Stimulated activated CD4-positive, alpha-beta T cell treated with anti-CD3 and anti-CD28 coated beads, Interleukin-2, amount 100 ng/mL, for 4 hours (primary cell): Measurements from ENCODE around the gene NTPCR.

Experiments used
- DNase-seq: peaks from one replicate; pipeline ENCODE4 v3.0.0-alpha.2; 2020; ENCODE audit warnings: low read depth

NTPCR gene

DNA sequence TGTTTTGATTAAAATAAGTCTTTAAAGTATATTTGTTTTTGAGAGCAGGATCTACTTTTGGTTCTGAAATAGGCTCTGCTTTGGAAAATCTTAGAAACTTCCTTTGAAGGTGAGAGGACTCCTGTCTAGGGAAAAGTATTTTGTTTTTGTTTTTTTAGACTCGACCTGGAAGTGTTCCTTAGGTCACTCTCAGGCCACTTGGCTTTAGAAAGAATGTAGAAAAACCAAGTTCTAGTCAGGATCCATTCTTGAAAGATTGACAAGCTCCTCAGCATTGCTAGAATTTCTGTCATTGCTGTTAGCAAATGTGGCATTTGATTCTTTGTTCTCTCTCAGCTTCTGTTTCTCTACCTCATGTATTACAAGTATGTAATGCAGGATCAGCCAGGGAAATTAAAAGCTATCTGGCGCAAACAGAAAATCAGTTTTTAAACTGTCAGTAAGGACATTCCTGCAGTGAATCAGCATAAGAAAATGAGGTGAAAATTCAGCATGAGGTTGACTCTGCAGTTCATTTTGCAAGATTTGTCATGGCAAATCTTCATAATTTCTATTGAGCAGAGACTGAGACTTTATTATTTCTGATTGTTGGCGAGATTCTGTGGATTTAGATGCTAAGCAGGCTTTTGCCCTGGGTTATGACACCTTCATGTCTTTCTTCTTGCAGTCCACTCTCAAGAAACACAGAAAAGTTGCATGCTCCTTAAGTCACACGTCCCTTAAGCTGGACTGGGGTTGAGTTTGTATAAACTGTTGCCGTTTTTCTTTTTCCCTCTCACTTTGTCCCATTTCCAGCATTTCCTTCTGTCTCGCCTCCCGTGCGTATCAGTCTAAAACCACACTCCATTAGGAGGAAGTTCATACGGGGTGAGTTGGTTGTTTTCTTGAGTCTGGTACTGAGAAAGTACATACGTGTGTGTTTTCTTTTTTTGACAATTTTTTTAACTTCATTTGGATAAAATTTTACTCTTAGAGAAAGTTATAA, 12.6 kb downstream of the NTPCR start:
- no peak for DNase-seq

DNA sequence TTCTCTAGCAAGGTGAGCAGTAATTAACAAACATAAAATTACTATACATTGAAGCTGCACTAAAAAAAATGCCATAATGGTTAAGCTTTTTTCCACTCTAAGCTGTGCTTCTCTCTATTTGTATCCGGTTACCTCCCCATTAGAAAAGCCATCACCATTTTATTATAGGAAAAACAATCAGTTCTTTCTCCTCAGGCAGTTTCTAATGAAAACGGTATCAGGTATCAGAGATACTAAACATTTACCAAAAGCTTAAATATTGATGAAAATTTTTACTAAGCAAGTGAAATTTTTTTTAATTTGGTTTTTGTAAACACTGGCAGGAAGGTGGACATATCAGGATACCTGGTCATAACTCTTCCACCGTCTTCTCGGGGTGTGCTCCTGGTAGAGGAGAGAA, 14.2 kb downstream of the NTPCR start:
- DNase-seq, result no peak

DNA sequence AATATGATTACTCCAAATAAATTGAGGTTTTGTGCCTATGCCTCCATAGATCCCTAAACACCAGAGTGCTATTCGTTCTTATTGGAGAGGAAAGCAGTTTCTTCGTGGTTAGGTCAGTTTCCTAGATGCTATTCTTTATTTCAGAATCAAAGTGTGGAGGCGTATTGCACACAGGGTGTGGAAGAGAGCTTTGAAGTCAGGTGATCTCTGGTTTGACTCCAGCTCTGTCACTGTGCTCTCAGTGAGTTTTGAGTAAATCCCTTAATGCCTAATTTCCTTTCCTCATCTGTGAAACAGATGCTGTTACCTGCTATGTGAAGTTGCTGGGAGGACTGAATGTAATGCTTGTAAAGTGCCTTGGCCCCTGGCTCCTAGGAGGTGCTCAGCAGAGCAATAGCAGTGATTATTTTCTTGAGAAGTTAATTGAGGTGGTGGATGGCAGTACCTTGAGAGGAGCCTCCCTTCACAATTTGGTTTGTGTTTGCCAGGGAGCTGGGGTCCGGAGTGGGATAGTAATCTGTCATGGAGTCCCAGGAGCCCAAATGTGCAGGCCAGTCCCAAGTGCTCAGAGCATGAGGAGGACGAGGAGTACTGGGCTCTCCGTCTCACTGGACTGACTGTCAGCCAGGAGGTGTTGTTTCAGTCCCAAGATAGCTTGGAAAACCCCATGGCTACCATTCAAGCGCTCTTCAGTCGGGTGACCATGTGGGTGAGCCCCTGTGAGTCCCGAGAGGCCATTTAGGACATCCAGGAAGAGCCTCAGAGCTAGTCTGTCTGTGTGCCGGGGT, 14.9 kb downstream of the NTPCR start:
- DNase-seq, result no peak

DNA sequence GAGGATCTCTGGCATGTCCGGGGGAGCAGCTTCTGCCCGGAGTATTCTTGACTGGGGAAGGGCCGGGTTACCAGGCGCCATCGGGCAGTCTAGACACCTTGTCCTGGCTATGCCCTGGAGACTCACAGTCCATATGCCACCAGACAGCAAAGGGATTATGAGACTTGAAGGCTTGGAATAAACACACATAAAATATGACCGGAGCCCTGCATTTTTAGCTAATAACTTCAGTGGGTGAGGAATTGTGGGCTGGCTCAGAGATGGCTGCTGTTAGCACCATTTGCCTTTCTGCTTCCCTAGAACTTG, 15.5 kb downstream of the NTPCR start:
- no peak for DNase-seq

DNA sequence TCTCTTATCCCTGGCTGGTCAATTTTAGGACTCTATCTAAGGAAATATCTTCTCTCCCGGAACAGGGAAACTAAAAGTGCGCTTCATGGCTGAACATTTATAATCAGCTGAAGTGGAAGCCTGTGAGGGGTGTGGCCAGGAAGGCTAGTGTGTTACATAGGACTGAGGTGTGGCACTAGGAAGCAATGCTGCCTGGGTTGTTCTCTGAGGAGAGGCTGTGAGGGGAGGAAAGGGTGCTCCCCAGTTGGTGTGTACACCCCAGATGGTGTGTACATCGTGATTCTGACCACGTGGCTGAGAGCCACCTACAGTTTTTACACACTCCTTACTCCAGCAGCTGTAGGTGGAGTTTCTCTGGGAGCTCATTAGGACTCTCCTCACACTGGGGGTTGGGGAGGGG, 16.3 kb downstream of the NTPCR start:
- no peak for DNase-seq

DNA sequence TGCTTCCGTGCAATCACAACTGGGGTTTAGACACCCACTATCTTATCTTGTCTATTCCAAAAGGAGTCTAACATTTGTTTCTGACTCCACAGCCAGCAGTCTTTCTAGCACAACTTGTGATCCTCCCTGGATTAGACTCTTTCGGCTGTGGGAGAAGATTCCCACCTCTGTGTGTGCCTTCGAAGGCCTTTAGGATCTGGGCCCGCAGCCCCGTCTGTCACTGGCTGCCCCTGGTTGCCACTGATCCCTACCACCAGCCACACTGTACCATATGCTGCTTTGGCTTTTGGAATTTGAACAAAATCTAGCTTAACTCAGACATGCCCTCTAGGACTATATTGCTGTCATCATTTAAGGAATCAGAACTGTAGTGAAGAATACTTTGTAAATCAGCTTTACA, 18.0 kb downstream of the NTPCR start:
- no peak for DNase-seq

DNA sequence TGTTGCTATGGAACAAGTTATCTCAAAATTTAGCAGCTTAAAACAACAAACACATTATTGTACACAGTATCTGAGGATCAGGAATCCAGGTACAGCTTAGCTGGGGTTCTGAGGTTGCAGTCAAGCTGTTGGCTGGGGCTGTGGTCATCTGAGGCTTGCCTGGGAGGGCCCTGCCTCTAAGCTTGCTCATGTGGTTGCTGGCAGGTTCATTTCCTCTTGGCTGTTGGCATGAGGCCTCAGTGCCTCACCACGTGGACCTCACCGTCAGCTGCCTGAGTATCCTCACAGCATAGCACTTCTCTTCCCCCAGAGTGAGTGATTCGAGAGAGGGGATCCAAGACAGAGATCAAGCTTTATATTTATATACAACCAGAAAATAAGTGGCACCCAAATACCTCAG, 18.6 kb downstream of the NTPCR start:
- no peak for DNase-seq

DNA sequence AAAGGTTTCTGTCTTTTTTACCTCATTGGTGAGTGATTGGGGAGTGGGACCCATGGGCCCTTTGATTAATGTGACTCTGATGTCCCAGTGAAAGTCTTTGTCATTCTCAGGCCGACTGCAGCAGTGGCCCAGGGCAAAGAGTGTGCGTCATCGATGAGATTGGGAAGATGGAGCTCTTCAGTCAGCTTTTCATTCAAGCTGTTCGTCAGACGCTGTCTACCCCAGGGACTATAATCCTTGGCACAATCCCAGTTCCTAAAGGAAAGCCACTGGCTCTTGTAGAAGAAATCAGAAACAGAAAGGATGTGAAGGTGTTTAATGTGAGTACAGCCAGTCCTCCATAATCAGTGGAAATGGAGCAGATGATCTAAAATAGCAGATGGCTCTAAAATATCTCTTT, 19.4 kb downstream of the NTPCR start:
- DNase-seq, result no peak

DNA sequence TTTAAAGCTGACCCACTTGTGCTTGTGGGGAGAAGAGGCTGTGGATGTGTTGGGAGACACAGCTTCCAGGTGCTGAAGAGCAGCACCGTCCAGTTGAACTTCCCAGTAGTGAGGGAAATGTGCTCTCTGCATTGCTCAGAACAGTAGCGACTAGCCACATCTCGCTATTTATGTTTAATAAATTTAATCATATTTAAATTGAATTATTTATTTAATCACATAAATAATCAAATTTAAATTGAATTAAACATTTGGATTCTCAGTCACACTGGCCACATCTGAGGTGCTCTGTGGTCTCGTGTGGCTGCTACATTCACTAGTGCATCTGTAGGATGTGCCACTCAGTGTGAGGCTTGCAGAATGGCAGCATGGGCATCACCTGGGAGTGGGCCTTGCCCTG, 20.1 kb downstream of the NTPCR start:
- no peak for DNase-seq

DNA sequence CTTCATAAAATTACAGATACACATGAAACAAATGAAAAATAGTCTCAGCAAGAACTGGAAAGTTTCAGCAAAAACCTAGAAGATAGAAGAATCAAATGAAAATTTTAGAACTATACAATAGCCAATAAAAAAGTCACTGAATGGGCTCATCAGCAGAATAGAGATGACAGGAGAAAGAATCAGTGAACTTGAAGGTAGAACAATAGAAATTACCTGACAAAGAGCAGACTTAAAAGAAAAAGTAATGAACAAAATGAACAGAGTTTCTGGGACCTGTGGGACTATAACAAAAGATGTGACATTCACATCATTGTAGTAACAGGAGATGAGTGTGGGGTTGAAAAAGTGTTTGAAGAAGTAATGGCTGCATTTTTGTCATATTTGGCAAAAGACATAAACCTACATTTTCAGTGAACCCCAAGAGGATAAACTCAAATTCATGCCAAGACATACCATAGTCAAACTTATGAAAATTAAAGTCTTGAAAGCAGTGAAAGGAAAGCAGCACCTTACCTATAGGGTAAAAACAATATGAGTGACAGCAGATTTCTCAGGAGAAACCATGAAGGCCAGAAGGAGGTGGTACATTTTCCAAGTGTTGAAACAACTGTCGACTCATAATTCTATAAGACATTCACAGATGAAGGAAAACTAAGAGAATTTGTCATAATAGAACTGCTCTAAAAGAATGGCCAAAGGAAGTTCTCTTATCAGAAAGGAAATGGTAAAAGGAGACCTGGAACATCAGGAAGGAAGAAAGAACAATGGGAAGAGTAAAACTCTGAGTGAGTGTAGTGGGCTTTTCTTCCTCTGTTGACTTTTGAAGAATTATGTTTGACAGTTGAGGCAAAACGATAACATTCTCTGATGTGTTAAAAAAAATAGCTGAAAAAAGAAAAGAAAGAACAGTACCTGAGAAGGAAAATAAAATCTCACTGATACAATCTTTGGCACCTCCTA, 23.5 kb downstream of the NTPCR start:
- DNase-seq, result no peak

DNA sequence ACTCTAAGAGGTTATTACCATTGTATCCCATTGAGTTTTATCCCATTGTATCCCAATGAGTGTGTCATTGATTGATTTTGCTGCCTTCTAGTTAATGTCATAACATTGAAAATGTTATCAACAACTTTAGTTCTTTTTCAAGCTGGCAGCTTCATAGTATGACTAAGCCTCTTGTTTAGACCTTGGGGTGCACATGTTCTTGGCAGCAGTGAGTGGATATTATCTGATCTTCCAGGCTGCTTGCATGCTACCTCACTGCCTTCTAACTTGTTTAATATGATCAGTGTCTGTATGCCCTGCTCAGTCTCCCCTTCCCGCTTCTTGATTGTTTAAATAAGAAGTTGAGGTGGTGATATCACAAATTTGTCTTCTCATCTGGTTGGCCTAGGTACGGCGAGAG, 24.6 kb downstream of the NTPCR start:
- no peak for DNase-seq

DNA sequence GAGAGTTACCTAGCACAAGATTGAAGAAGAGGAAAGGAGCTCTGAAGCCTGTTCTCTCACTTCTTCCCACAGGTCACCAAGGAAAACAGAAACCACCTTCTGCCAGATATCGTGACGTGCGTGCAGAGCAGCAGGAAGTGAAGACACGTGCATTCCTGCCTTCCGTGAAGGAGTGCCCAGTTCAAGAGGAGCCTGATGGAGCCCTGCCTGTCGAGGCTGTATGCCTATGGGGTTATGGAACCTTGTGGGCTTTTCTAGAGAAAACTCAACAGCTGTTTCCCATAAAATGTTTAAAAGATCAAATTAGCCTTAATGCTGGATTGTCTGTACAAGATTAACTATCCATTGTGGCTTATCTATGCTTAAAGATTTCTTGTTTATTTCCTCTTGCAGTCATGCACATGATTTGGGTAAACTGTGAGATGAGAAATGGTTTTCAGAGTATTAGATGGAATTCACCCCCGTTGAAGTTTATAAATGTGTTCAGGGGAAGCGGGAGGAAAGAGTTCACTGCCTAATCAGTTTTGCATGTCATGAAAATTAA, 27.8 kb downstream of the NTPCR start:
- DNase-seq, result no peak

DNA sequence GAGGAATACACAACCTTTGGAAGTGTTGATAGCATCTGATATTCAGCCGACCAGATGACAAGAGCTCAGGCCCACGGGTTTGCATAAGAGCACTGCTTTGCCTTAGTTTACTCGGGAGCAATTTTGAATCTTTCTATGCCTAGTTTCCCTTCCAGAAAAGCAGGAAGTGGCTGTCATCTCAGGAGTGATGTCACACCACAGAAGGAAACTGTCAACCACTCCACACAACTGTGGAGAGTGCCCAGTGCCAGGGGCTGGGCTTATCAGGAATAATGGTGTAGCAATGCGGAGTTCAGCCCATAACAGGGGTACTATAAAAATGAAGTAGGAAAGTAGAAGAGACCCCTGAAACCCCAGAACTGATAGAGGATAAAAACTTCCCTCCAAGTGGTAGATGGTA, 28.4 kb downstream of the NTPCR start:
- DNase-seq, result no peak

DNA sequence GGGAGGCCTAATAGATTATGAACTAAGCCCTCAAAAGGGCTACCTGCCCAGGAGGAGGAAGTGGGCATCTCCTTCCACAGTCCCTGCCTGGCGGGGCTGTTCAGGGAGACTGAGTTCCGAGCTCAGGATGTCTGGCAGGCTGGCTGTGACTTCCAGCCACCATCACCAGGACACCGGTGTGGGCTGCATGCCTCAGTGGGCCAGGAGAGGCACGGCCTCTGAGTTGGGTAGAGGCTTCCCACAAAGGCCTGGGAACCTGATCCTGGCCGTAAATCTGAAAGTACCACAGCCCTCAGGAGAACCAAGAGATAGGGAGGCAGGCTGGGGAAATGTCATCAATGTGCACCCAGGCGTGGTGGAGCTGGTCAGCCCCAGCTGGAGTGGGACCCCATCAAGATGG, 29.1 kb downstream of the NTPCR start:
- no peak for DNase-seq

DNA sequence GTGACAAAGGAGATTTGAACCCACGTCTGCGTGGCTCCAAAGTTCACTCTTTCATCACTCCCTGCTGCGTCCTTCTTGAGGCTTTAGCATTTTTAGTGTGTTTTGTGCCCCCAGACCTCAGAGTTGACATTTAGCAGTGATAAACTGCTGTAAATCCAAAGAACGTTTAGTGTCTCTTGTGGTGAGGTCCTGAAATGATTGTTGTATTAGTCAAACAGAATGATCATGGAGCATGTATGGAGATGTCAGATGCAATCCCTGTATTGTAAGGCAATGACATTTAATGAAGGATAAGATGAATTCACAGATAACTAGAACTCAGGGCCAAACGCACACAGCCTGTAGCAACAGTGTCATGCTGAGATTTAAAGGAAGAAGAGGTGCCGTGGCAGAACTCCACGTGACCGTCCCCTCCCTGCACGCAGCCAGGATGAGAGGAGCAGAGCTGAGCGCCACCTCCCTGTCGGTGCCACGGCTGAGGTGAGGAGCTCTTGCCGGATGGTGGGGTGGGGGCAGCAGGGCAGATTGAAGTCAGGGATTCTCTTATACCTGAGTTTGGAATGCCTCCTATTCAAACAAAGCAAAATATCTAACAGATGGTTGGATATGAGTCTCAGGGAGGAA, 30.1 kb downstream of the NTPCR start:
- DNase-seq, result no peak

DNA sequence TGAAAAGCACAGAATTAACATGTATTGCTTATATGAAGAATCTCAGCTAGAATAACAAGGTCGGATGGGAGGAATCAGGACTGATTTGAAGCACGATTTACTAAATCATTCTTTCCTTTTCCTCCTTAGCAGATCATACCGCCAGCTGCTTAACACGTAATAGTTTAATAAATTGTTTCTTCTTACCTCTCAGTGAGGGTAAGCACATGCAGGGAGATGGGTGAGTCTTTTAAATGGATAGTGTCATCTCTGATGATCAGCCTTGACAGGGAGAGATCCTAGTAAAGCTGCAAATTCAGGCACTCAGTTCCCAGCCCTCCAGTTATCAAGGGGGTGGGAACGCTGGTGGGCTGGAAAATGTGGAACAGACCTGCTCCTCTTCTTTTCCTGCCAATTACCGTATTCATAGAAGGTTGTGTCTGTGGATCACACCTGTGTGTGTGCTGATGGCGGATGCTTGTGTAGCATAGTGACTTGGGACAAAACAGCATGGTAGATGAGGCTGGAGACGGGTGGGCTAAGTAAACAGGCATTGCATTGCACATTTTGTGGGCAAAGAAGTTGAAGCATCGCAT, 30.7 kb downstream of the NTPCR start:
- DNase-seq, result no peak

DNA sequence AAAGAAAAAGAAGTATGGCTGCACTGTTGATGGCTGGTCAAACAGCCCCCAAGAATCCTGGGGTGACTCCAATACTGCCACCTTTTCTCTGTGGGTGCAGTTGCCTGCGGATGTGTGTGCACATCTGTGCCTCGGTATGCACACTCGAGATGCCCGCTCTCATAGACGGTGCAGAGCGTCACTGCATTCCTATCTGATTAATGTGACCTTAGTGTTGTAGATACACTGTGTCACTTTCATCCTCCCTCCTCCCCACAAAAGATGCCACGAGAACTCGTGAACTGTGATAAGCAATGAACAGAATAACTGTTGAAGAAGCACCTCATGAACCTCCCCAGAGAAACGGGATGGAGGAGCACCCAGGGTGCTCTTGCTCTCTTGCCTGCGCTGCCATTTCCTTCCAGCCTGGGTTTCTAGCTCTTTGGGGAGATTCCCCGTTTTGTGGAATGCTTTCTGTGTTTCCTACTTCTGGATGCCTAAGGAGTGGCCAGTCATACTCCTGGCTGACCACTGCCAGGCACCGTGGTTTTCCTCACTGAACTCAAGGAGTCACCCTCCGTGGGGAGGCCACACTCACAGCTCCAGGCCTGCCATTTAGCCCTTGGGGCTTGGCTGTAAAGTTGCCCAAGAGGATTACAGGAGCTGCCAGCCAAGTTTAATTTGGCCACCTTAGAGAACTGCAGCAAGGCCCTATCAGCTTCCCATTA, 32.0 kb downstream of the NTPCR start:
- no peak for DNase-seq

DNA sequence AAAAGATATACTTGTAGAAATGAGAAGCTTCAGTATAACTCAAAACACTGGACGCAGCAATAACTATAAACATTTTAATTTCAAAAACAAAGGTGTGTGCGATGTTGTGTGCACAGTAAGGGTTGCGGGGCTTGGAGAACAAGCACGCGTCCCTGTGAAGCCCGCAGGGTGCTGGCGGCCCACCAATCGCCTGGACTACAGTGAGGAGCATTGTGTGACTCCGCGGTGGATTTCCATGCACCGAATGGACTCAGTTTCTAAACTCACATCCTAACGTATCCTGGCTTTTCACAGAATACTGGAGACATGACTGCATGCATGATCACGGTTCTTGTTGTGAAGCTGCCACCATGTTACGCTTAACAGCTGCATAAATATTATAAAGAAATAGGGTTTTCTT, 33.0 kb downstream of the NTPCR start:
- DNase-seq, result no peak

DNA sequence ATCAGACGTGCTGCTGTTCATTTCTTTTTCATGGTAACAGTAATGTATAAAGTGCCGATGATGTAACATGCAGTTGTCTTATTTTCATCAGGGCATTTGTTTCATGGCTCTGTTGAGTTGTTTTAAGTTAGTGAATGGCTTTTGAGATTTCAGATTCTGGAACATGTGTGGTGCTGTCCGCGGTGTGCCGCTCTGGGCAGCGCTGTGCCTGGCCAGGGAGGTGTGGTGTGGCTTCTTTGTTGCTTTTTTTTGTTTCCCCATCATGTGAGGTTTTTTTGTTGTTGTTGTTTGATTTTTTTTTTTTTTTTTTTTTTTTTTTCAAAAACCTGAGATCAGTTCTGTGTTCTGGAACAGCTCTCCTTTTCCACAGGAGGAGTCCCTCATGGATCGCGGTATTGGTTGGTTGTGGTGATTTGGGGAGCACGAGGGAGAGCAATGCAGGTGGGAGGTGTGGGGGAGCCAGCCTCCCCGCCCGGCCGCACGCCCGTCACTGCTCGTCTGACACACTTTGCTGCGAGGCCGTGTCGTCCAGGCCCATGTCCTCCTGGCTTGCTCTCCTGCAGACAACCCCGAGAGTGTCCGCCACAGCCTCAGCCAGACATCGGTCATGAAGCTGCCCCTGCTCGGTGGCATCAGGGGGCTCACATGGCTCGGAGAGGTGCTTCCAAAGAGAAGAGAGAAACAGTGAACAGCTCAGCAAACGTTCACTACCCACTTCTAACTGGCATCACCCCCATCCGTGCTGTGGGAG, 33.6 kb downstream of the NTPCR start:
- DNase-seq, result no peak
